ENCODE measurements around the gene PPFIA1.
"Not testable (repeated sequence)": the region's sequence is repeated elsewhere in the genome, so short reads cannot be mapped to it uniquely, and the experiment has no call there.

Gene PPFIA1

DNA sequence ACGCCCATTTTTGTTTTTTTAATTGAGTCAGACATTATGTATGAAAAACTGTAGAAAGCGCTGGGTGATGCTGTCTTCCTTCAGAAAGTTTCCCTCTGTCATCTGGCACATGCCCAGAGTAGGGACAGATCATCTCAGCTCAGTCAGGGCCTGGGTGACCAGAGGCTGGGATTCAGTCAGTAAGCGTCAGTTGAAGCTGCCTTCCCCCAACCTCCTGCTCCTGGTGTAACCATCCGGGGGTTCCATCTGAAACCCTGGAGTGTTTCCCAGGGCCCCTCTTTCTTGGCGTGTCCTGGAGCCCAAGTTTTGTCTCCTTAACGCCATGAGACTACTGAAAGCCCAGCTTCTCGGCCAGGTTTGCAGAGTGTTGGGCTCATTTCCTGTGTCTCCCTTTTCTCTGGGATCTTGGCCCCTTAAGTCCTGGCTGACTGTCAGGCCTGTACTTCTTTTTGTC, 10.7 kb downstream of the PPFIA1 start:
- TF ChIP-seq, protein P1, sequence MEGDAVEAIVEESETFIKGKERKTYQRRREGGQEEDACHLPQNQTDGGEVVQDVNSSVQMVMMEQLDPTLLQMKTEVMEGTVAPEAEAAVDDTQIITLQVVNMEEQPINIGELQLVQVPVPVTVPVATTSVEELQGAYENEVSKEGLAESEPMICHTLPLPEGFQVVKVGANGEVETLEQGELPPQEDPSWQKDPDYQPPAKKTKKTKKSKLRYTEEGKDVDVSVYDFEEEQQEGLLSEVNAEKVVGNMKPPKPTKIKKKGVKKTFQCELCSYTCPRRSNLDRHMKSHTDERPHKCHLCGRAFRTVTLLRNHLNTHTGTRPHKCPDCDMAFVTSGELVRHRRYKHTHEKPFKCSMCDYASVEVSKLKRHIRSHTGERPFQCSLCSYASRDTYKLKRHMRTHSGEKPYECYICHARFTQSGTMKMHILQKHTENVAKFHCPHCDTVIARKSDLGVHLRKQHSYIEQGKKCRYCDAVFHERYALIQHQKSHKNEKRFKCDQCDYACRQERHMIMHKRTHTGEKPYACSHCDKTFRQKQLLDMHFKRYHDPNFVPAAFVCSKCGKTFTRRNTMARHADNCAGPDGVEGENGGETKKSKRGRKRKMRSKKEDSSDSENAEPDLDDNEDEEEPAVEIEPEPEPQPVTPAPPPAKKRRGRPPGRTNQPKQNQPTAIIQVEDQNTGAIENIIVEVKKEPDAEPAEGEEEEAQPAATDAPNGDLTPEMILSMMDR (IDR thresholded peaks at IDR 0.05; ENCODE audit: borderline replicate concordance, insufficient read depth, low read depth, low read length) = no peak
- H3K4me3 ChIP-seq (ENCODE audit: low read depth, low read length) = no peak overlapping the region

DNA sequence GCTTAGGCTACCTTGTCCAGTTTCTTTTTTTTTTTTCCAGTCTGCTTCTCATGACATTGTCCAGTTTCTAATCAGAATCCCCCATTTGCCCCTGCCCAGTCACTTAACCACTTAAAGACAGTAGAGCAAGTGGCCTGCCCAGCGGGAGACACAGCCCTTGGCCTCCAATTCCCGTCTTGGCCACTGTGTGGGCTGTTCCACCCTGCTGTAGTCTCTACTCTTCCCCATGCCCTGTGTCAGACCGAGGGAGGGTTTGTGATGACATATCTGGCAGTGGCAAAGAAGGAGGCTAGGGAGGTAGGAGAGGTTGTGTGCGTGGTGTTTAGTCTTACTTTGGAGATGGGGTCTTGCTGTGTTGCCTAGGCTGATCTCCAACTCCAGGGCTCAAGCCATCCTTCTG, 11.5 kb downstream of the PPFIA1 start:
- TF ChIP-seq, protein P1 (IDR thresholded peaks at IDR 0.05; ENCODE audit: borderline replicate concordance, insufficient read depth, low read depth, low read length) = no peak
- H3K4me3 ChIP-seq (ENCODE audit: low read depth, low read length) = no peak overlapping the region

- no peak overlapping the region for H3K4me3 ChIP-seq (ENCODE audit: low read depth, low read length)
- TF ChIP-seq, protein P1 (IDR thresholded peaks at IDR 0.05; ENCODE audit: borderline replicate concordance, insufficient read depth, low read depth, low read length) = no peak
Observed at GRCh38 chr11:70288721-70289120, 18.2 kb downstream of the PPFIA1 start.

DNA sequence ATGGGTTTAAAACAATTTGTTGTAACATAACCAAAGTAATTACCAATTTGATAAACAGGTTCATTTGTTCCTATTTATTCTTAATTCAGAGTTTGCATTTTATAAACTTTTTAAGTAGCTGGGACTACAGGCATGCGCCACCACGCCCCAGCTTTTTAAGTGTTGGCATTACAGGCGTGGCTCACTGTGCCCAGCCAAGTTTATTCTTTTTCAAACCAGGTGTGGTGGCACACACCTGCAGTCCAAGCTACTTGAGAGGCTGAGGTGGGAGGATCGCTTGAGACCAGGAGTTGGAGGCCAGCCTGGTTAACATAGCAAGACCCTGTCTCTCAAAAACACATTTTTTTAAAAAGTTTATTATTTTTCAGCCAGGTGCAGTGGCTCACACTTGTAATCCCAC, 19.1 kb downstream of the PPFIA1 start:
- TF ChIP-seq, protein P1 (IDR thresholded peaks at IDR 0.05; ENCODE audit: borderline replicate concordance, insufficient read depth, low read depth, low read length) = no peak

GRCh38 chr11:70290361-70291065, 20.0 kb downstream of the PPFIA1 start:
- TF ChIP-seq, protein P1 (IDR thresholded peaks at IDR 0.05; ENCODE audit: borderline replicate concordance, insufficient read depth, low read depth, low read length) = no peak
- H3K4me3 ChIP-seq (ENCODE audit: low read depth, low read length) = no peak overlapping the region

More for the DNA sequence above, 19.1 kb downstream of the PPFIA1 start:
- H3K4me3 ChIP-seq (ENCODE audit: low read depth, low read length) = no peak overlapping the region

GRCh38 chr11:70292166-70292565, 21.7 kb downstream of the PPFIA1 start:
- no peak overlapping the region for H3K4me3 ChIP-seq (ENCODE audit: low read depth, low read length)
- TF ChIP-seq, protein P1 (IDR thresholded peaks at IDR 0.05; ENCODE audit: borderline replicate concordance, insufficient read depth, low read depth, low read length) = no peak

- TF ChIP-seq, protein P1 (IDR thresholded peaks at IDR 0.05; ENCODE audit: borderline replicate concordance, insufficient read depth, low read depth, low read length) = no peak
- no peak overlapping the region for H3K4me3 ChIP-seq (ENCODE audit: low read depth, low read length)
Observed at GRCh38 chr11:70292863-70293262, 22.4 kb downstream of the PPFIA1 start.

GRCh38 chr11:70295166-70295565, 24.7 kb downstream of the PPFIA1 start:
- not testable (repeated sequence) for H3K4me3 ChIP-seq (ENCODE audit: low read depth, low read length)
